Measurements from ENCODE around the gene ZNF367. TPM values are rescaled to one million over a fixed set of nuclear protein-coding genes. Genes with fewer than 3 reads are reported as not detected.

ZNF367 gene
- total RNA-seq, 1 experiment from 2014 or later, result 10.1 TPM

DNA sequence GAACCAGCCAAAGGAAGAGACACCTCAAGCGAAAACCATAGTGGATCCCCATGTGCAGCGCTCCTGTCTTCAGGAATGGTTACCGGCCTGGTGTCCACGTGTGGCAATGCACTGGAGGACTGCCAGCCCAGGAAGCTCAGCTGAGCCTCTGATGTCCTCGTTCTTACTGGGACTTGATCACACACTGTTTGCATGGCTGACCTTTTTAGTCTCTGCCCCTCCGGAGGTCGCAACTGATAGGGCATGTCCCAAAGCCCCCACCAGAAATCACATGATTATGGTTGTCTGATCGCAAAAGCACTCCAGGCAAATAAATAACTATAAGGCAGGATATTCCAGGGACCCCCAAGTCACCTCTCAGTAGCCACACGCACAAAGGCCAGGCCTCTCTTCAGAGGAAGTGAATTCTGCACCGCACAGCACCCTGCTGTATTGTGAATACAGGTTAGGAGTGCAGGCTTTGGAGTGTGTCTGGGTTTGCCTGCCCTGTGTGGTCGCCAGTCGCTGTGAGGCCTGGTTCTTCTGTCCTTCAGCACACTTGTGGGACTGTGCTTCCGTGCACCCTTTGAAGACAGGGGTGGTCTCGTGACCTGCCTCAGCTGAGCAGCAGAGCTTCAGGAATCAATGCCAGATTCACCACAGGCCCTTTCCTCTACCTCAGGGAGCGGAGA lies 18.4 kb upstream of the ZNF367 start:
- WGBS (ENCODE audit: extremely low coverage, insufficient read length, low lambda C conversion rate), result no CpG with 5 or more reads among the region's 15 CpGs
- Histone ChIP-seq H3K27ac (ENCODE audit: insufficient read length, low read depth, low read length) (no peak overlapping the region), H3K9me3 (ENCODE audit: control insufficient read depth, low read depth, low read length) (no peaks in the 10 kb centered on the region), H3K79me1 (ENCODE audit: insufficient read depth, low read depth, low read length, poor library complexity, severe bottlenecking) (no peaks in the 10 kb centered on the region), H3K4ac (ENCODE audit: low read depth, low read length) (no peak overlapping the region), H3K9ac (ENCODE audit: extremely low read depth, insufficient read length, low read length) (no peak overlapping the region), H3K18ac (ENCODE audit: insufficient read length, low read depth, low read length) (no peak overlapping the region), H3K79me2 (ENCODE audit: insufficient read depth, low read length) (no peaks in the 10 kb centered on the region), H3K23ac (ENCODE audit: insufficient read length, low read depth, low read length) (no peak overlapping the region), H2BK20ac (ENCODE audit: low read depth, low read length, poor library complexity, severe bottlenecking) (no peak overlapping the region), H4K8ac (replicated peaks; ENCODE audit: insufficient read length, low read depth, low read length) (no peak overlapping the region), H3K4me2 (ENCODE audit: insufficient read depth, insufficient read length, low read length) (no peak overlapping the region), H3K14ac (ENCODE audit: insufficient read depth, low read length) (no peak overlapping the region; the same call in 1 of the 2 replicates), H4K91ac (ENCODE audit: insufficient read length, low read depth, low read length) (no peak overlapping the region), H2BK15ac (ENCODE audit: low read depth, low read length) (no peak overlapping the region), H3T11ph (ENCODE audit: low read length) (no peak overlapping the region), H2AFZ (ENCODE audit: low read length) (no peak overlapping the region), H2BK5ac (ENCODE audit: insufficient read length, low read length) (no peak overlapping the region), H3K4me1 (ENCODE audit: insufficient read depth, low read length) (no peaks in the 10 kb centered on the region), H4K5ac (ENCODE audit: insufficient read length, low read depth, low read length) (no peak overlapping the region), H4K20me1 (ENCODE audit: control insufficient read depth, insufficient read depth, insufficient read length) (no peaks in the 10 kb centered on the region), H2BK120ac (ENCODE audit: low read depth, low read length, poor library complexity, severe bottlenecking) (no peak overlapping the region), H3K56ac (ENCODE audit: insufficient read length, low read depth, low read length) (no peak overlapping the region), H3K23me2 (ENCODE audit: insufficient read length, low read depth, low read length, poor library complexity, severe bottlenecking) (no peaks in the 10 kb centered on the region), H2AK5ac (ENCODE audit: insufficient read length, low read length) (no peak overlapping the region), H3K27me3 (ENCODE audit: insufficient read depth, low read length) (no peaks in the 10 kb centered on the region), H2BK12ac (ENCODE audit: insufficient read length, low read depth, low read length) (no peak overlapping the region)
- no peaks in the 10 kb centered on the region for H3K9me3 Mint-ChIP-seq
- no peaks in the 10 kb centered on the region for H3K36me3 Mint-ChIP-seq (ENCODE audit: insufficient read depth in 1 of 3, low read depth in 3 of 3)
- H3K27ac Mint-ChIP-seq, result peak overlapping the region in 2 of 3 experiments; percentile 47 to 64; a peak in 3 of 7 replicates
- no peaks in the 10 kb centered on the region; the same call in 1 of the 2 replicates for H3K27me3 Mint-ChIP-seq (ENCODE audit: low read depth)
- TF ChIP-seq, protein P1, sequence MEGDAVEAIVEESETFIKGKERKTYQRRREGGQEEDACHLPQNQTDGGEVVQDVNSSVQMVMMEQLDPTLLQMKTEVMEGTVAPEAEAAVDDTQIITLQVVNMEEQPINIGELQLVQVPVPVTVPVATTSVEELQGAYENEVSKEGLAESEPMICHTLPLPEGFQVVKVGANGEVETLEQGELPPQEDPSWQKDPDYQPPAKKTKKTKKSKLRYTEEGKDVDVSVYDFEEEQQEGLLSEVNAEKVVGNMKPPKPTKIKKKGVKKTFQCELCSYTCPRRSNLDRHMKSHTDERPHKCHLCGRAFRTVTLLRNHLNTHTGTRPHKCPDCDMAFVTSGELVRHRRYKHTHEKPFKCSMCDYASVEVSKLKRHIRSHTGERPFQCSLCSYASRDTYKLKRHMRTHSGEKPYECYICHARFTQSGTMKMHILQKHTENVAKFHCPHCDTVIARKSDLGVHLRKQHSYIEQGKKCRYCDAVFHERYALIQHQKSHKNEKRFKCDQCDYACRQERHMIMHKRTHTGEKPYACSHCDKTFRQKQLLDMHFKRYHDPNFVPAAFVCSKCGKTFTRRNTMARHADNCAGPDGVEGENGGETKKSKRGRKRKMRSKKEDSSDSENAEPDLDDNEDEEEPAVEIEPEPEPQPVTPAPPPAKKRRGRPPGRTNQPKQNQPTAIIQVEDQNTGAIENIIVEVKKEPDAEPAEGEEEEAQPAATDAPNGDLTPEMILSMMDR (conservative IDR thresholded peaks at IDR 0.05), result no peak
- no peaks in the 10 kb centered on the region for H3K4me1 Mint-ChIP-seq
- no peak for DNase-seq
- no peak overlapping the region for H3K4me3 Mint-ChIP-seq

Data from H9 (cell line).